ENCODE measurements around the gene AOC2.

The AOC2 gene

DNA sequence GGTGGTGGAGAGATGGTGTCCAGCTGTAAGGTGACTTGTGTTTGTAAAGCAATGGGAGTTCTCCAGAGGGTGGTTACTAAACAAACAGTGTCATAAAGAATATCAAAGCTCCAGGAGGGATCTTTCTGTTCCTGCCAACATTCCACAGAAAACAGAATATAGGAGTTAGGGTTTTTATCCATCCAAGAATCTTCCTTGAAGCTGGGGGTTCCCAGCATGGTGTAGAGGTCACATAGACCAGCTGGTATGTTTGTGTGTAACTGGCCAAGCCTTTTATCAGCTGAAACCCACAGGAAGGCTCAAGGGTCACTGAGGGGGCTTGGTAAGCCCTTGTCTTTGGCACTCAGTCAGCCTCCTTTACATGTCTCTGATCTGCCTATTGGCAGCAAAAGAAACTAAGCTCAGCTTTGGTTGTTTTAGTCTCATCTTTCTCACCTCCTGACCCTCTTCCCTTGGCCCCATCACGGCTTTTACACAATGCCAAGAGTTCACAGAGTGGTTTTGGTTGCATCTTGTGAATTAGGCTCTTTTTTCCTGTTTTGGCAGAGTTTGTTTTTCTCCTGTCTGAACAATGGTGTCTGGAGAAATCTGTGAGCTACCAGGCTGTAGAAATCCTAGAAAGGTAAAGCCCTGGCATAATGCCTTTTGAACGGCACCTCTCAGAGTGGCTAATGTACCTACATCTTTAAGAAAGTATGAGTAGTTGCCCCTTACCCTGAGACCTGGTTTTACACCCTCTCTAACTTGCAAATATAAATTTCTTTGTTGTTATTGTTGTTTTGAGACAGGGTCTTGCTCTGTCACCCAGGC lies 41.1 kb upstream of the AOC2 start:
- Histone ChIP-seq H3K9ac (no peak overlapping the region), H2AFZ (ENCODE audit: low read depth) (no peak overlapping the region), H3K4me2 (no peak overlapping the region)

DNA sequence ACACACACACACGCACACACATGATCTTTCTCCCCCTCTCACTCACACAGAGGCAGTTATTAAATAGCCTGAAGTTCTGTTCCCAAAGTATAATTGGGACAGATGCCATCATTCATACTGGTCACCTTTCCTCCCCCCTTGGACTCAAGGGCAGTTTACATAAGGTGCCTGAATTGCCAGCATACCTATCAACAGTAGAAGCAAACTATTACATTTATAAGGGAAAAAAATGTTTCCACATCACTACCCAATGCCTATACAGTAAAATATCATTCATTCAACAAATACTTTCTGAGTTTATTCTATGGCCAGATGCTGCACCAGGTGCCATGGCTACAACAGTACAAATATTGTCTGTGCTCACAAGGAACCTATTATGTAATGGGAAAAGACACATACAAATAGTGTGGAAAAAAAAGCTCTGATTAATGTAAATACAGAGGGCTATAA lies 39.4 kb upstream of the AOC2 start:
- Histone ChIP-seq H3K27ac (no peak overlapping the region), H3K36me3 (ENCODE audit: insufficient read depth) (no peaks in the 10 kb centered on the region), H3K9ac (no peak overlapping the region), H2AFZ (ENCODE audit: low read depth) (no peak overlapping the region), H3K4me2 (no peak overlapping the region), H3K27me3 (ENCODE audit: insufficient read depth, low read depth) (no peaks in the 10 kb centered on the region), H3K4me3 (IDR thresholded peaks at IDR 0.05; ENCODE audit: insufficient read depth, low read depth, low read length) (no peak overlapping the region), H3K4me1 (ENCODE audit: low read depth, poor library complexity, severe bottlenecking) (no peaks in the 10 kb centered on the region), H4K20me1 (ENCODE audit: insufficient read depth) (no peaks in the 10 kb centered on the region), H3K79me2 (ENCODE audit: insufficient read depth, low read depth) (no peaks in the 10 kb centered on the region)
- TF ChIP-seq, protein P1, sequence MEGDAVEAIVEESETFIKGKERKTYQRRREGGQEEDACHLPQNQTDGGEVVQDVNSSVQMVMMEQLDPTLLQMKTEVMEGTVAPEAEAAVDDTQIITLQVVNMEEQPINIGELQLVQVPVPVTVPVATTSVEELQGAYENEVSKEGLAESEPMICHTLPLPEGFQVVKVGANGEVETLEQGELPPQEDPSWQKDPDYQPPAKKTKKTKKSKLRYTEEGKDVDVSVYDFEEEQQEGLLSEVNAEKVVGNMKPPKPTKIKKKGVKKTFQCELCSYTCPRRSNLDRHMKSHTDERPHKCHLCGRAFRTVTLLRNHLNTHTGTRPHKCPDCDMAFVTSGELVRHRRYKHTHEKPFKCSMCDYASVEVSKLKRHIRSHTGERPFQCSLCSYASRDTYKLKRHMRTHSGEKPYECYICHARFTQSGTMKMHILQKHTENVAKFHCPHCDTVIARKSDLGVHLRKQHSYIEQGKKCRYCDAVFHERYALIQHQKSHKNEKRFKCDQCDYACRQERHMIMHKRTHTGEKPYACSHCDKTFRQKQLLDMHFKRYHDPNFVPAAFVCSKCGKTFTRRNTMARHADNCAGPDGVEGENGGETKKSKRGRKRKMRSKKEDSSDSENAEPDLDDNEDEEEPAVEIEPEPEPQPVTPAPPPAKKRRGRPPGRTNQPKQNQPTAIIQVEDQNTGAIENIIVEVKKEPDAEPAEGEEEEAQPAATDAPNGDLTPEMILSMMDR (conservative IDR thresholded peaks at IDR 0.05; ENCODE audit: low read depth, low read length): no peak

More for the DNA sequence above, 41.1 kb upstream of the AOC2 start:
- Histone ChIP-seq H3K79me2 (ENCODE audit: insufficient read depth, low read depth) (no peaks in the 10 kb centered on the region), H3K27ac (no peak overlapping the region), H3K36me3 (ENCODE audit: insufficient read depth) (no peaks in the 10 kb centered on the region), H3K4me3 (IDR thresholded peaks at IDR 0.05; ENCODE audit: insufficient read depth, low read depth, low read length) (no peak overlapping the region), H3K4me1 (ENCODE audit: low read depth, poor library complexity, severe bottlenecking) (peaks cover 6% of the 10 kb centered on the region), H4K20me1 (ENCODE audit: insufficient read depth) (no peaks in the 10 kb centered on the region), H3K27me3 (ENCODE audit: insufficient read depth, low read depth) (no peaks in the 10 kb centered on the region)
- TF ChIP-seq, protein P1 (conservative IDR thresholded peaks at IDR 0.05; ENCODE audit: low read depth, low read length): no peak

DNA sequence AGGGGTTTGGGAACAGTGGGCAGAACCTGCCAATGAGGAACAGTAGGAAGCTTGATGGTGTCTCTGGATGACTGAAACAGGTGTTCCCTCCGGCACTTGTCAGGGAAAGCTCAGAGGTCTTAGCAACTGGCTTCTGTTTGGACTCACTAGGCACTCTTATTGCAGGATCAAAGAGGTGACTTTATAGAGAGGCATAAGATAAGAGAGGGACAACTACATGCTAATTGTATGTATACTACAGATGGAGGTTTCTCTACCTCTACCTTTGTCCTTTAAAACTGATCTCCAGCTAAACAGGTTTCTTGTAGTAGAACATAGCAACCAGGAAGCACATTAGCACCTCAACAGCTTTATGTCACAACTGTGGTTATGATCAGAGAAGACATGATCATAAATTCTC lies 38.1 kb upstream of the AOC2 start:
- TF ChIP-seq, protein P1 (conservative IDR thresholded peaks at IDR 0.05; ENCODE audit: low read depth, low read length): no peak
- Histone ChIP-seq H3K4me3 (IDR thresholded peaks at IDR 0.05; ENCODE audit: insufficient read depth, low read depth, low read length) (no peak overlapping the region), H3K79me2 (ENCODE audit: insufficient read depth, low read depth) (no peaks in the 10 kb centered on the region), H3K36me3 (ENCODE audit: insufficient read depth) (no peaks in the 10 kb centered on the region), H3K27ac (no peak overlapping the region), H3K4me2 (no peak overlapping the region), H3K27me3 (ENCODE audit: insufficient read depth, low read depth) (no peaks in the 10 kb centered on the region), H3K9ac (no peak overlapping the region), H2AFZ (ENCODE audit: low read depth) (no peak overlapping the region), H4K20me1 (ENCODE audit: insufficient read depth) (no peaks in the 10 kb centered on the region), H3K4me1 (ENCODE audit: low read depth, poor library complexity, severe bottlenecking) (no peaks in the 10 kb centered on the region)

DNA sequence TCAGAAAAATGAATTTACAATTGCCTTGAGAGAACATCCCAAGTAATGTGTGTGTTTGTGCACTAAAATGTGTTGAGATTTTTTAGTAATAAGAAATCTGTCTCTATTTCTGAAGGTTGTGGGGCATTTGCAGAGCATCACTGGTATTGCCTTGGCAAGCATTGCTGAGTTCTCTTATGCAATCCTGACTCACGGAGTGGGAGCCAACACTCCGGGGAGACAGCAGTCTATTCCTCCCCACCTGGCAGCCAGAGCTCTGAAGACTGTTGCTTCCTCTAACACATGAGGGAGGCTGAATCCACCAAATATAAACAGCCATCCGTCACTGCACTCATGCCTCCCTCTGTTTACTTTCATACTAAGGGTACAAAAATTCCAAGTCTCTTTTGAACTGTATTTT lies 35.1 kb upstream of the AOC2 start:
- Histone ChIP-seq H3K27me3 (ENCODE audit: insufficient read depth, low read depth) (no peaks in the 10 kb centered on the region), H3K36me3 (ENCODE audit: insufficient read depth) (no peaks in the 10 kb centered on the region; the same call in 1 of the 2 replicates), H4K20me1 (ENCODE audit: insufficient read depth) (no peaks in the 10 kb centered on the region)

More for the DNA sequence above, 35.1 kb upstream of the AOC2 start:
- H3K9ac ChIP-seq: no peak overlapping the region
- no peak overlapping the region for H3K4me2 ChIP-seq
- H3K27ac ChIP-seq: no peak overlapping the region
- H3K4me1 ChIP-seq (ENCODE audit: low read depth, poor library complexity, severe bottlenecking): no peaks in the 10 kb centered on the region
- H3K4me3 ChIP-seq (IDR thresholded peaks at IDR 0.05; ENCODE audit: insufficient read depth, low read depth, low read length): no peak overlapping the region
- H2AFZ ChIP-seq (ENCODE audit: low read depth): no peak overlapping the region
- H3K79me2 ChIP-seq (ENCODE audit: insufficient read depth, low read depth): no peaks in the 10 kb centered on the region
- TF ChIP-seq, protein P1 (conservative IDR thresholded peaks at IDR 0.05; ENCODE audit: low read depth, low read length): no peak
